NCI-H146 (cell line): ENCODE results near the gene SGCE.

Source experiments
- DNase-seq: peaks from one replicate; lab custom pipeline; 2025; lab: John Stamatoyannopoulos, UW

SGCE gene

DNA sequence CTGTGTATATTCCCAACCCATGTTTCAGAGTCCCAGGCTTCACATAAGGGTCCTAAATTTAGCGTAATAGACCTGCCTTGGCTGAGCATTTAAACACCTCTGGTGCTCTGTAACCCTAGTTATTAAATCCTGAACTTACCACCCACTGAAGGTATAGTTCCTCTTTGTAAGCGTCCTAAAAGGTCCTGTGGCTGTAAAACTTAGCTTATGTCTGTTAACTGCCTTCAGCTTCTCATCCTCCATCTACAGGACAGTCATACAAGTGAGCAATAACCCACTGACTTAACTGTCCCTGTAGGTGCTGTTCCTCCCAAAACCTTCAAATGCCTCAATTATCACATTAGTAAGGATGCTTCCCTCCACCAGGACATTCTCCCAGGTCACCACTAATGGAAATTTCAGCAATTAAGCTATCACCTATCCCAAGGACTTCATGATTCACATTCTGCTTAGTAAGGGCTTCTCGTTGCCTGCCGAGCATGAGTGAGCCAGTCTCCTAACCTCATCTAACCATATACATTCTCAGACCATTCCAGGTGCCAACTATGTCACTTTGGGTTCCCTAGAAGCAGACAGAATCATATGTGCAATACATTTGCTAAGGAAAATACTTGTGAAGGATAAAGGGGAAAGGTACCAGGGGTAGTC is 90.6 kb downstream of the SGCE start:
- no peak for DNase-seq

DNA sequence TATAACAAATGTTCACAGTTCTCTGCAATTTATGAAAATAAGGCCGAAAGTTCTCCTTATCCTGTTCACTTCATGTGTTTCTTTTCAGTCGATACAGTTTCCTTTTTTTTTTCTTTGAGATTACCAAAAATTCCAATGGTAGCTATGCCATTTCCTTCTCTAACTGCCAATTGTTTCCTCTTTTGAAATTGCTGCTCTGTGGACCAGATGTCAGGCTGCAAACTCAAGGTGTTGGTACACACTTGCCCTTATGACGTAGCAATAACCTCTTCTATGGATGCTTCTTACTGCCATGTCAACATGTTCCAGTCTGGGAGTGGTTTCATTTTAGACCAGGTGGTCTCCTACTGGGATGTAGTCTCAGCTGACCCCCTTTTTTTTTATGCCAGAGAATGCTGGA is 93.4 kb downstream of the SGCE start:
- DNase-seq: no peak

DNA sequence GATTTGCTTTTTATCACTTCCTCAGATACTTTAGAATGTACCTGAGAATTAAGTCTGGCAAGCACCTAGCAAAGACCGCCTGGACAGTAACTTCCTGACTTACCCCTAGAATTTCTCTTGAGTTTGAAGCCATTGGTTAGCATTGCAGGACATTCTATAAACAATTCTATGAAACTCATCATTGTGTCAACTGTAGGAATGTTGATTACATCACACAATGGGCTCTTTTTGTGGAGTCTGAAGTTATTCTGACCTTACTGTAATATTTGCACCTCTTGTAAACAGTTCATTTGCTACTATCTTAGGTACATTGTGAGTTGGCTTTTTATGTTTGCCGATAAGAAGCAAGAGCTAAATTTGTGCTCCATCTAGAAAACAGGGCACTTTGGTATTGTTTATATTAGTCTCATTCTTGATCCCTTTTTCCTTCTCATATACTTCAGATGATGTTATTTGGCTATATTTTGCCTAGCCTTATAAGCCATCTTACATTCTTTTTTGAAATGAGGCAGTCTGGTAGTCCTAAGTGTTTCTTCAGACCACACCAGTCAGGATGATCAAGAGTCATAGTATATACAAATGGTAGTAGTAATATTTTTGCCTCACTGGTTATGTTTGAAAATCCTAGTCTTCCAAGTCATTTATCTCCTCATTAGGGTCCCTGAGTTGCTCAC is 94.0 kb downstream of the SGCE start:
- DNase-seq: no peak

DNA sequence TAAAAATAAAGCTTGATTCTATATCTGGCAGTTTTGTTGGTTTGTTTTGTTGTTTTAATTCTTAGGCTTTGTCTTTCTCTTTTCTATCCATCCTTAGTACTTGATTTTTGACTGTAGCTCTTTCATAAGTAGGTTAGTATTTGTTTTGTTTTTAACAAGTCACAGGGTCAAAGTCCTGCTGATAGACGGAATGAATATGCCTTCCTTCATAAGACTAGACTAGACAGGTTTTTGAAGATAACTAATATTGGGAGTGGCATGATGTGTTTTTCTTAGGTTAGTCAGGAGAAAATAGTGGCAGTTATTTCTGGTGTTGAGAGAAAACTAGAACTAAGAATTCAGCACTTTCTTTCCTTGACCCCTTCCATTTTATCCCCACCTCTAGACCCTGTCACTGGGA is 96.0 kb downstream of the SGCE start:
- DNase-seq: no peak

DNA sequence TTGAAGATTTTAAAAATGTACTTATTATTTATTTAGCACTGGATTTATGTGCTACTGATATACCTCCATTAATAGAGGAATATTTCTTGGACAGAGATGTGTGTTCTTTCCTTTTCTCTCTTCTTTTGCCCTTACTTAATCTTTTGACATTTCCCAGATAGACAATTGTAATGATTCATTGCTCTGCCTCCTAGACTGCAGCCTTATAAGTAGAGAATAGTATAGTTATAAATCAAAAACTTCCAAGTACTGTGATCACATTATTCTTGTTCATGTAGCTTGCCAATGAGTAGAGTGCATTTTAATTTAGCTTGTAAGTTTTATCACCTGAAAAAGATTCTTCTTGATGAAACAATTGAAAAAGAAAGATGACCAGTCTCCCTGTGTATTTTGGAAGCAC is 98.7 kb downstream of the SGCE start:
- no peak for DNase-seq

DNA sequence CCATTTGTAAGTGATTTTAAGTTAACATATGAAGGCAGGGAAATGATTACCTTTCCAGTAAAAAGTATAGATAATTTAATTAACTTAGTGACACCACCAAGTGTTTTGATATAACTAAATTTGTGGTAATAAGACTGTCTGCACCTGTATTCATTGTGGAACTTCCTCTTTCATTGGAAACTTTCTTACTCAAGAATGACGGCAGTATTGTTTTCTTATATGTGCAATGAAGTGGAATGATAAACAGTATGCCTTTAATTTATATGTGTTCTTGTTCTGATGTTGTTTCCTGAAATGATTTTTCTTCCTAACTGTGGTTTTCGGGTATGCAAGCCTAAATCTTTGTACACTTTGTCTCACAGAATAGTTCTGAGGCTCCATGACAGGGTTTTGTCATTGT is 99.9 kb downstream of the SGCE start:
- DNase-seq: no peak

DNA sequence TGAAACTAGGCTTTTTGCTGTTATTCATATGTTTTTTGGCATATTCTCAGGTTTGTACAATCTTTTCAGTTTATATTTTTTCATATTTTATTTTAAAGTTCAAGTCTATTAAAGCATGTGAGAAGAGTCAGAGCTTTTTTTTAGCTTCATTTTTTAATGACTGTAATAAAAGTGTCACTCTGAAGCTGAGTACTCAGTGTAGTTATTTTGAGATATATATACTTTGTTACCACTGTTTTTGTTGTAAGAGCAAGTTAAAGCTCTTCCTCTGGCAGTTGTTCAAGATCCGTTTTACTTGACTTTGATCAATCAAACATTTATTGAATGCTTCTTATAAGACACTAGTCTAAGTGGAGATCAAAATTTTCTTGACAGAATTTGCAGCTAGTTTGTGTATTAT is 108.8 kb downstream of the SGCE start:
- no peak for DNase-seq

DNA sequence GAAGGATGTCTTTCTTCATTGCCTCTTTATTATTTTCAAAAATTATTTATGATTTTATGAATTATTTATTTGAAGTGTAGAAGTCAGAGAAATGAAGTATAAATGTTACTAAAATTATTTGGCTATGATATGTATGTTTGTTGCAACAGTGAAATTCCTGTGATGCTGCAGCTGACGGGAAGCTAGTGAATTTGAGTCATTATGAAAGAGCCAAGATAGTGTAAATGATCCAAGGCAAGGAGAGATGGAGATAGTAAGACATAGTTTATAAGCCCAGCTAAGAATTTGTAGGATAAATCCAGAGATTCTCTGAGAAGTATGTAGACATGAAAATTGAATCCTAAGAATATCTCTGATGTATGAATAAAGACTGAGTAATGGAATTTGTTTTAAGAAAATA is 115.5 kb downstream of the SGCE start:
- no peak for DNase-seq
